ENCODE measurements around the gene METRNL.

GRCh38 chr17:83095016-83095415, 15.6 kb downstream of the METRNL start:
- TF ChIP-seq CEBPB (IDR thresholded peaks at IDR 0.05; ENCODE audit: low read depth) (no peak), YY1 (IDR thresholded peaks at IDR 0.05; ENCODE audit: extremely low read depth, insufficient replicate concordance, low read depth, low read length) (no peak), CTCF (IDR thresholded peaks at IDR 0.05 in 2 of 3, conservative IDR thresholded peaks at IDR 0.05 in 1 of 3; ENCODE audit: borderline replicate concordance in 1 of 3, insufficient read depth in 1 of 3, low read depth in 2 of 3, low read length in 2 of 3) (no peak), ZNF274 (IDR thresholded peaks at IDR 0.05; ENCODE audit: low read depth, low read length) (no peak), ATF3 (IDR thresholded peaks at IDR 0.05) (no peak)
